HEK293 (cell line): ENCODE data around the gene HES5.

Source experiments
- CTCF ChIP-seq: fragments of 450-650 bp; formaldehyde crosslinking; IDR thresholded peaks from 2 replicates; pipeline ENCODE4 v1.5.1; 2016; ENCODE audit warnings: missing biosample characterization, missing genetic modification characterization
- ZNF155 ChIP-seq: fragments of 450-650 bp; formaldehyde crosslinking; IDR thresholded peaks from 2 replicates; pipeline ENCODE4 v1.5.1; 2016; ENCODE audit warnings: missing biosample characterization, missing genetic modification characterization

- TF ChIP-seq ZNF155 (tag by site-specific recombination) (no peak), CTCF (no peak)
Observed at GRCh38 chr1:2563205-2563604, 33.1 kb upstream of the HES5 start.
